Measurements from ENCODE around the gene SIVA1.

DNA sequence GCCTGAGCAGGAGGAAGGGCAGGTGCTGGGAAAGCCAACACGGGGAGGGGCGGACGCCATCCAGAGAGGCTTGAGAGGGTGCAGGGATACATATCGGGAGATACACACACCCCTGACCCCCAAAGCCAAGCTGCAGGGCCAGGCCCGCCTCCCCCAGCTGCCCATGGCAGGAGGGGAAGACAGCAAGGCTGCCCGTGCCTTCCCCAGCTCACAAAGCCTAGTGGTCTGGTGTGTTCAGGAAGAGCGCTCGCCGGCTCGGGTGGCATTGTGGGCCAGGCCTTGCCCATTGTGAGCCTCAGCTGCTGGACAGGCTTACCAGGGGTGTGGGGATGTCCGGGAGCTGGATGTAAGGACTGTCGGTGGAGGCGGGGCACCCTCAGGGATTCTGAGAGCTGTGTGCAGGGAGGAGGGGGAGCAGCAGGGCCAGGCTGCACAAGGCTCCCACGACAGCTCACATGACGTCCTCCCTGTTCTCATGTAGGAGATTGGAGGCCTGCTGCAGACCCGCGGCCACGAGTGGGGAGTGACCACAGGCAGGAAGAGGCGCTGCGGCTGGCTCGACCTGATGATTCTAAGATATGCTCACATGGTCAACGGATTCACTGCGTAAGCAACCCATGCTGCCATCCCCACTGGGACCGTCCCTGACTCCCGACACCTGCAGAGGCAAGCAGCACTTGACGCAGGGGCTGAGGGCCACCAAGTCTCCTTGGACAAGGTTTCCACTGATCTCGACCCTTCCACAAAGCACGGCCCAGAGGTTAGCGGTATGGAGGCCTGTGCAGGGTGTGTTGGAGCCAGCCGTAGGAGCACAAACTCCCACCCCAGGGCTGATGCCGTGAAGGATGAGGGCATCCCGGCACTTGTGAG lies 10.1 kb upstream of the SIVA1 start:
- TF ChIP-seq, protein P1, sequence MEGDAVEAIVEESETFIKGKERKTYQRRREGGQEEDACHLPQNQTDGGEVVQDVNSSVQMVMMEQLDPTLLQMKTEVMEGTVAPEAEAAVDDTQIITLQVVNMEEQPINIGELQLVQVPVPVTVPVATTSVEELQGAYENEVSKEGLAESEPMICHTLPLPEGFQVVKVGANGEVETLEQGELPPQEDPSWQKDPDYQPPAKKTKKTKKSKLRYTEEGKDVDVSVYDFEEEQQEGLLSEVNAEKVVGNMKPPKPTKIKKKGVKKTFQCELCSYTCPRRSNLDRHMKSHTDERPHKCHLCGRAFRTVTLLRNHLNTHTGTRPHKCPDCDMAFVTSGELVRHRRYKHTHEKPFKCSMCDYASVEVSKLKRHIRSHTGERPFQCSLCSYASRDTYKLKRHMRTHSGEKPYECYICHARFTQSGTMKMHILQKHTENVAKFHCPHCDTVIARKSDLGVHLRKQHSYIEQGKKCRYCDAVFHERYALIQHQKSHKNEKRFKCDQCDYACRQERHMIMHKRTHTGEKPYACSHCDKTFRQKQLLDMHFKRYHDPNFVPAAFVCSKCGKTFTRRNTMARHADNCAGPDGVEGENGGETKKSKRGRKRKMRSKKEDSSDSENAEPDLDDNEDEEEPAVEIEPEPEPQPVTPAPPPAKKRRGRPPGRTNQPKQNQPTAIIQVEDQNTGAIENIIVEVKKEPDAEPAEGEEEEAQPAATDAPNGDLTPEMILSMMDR (IDR thresholded peaks at IDR 0.05) = no peak
- TF ChIP-seq, protein P2, sequence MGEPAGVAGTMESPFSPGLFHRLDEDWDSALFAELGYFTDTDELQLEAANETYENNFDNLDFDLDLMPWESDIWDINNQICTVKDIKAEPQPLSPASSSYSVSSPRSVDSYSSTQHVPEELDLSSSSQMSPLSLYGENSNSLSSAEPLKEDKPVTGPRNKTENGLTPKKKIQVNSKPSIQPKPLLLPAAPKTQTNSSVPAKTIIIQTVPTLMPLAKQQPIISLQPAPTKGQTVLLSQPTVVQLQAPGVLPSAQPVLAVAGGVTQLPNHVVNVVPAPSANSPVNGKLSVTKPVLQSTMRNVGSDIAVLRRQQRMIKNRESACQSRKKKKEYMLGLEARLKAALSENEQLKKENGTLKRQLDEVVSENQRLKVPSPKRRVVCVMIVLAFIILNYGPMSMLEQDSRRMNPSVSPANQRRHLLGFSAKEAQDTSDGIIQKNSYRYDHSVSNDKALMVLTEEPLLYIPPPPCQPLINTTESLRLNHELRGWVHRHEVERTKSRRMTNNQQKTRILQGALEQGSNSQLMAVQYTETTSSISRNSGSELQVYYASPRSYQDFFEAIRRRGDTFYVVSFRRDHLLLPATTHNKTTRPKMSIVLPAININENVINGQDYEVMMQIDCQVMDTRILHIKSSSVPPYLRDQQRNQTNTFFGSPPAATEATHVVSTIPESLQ (CRISPR knock-in tag; IDR thresholded peaks at IDR 0.05) = no peak
- no peak for TF ChIP-seq NR2C2 (CRISPR knock-in tag; IDR thresholded peaks at IDR 0.05)
- TF ChIP-seq, protein P3, sequence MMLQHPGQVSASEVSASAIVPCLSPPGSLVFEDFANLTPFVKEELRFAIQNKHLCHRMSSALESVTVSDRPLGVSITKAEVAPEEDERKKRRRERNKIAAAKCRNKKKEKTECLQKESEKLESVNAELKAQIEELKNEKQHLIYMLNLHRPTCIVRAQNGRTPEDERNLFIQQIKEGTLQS (CRISPR knock-in tag; conservative IDR thresholded peaks at IDR 0.05) = no peak
- no peak for TF ChIP-seq ELF4 (CRISPR knock-in tag; IDR thresholded peaks at IDR 0.05; ENCODE audit: low read depth)
- TF ChIP-seq, protein P4, sequence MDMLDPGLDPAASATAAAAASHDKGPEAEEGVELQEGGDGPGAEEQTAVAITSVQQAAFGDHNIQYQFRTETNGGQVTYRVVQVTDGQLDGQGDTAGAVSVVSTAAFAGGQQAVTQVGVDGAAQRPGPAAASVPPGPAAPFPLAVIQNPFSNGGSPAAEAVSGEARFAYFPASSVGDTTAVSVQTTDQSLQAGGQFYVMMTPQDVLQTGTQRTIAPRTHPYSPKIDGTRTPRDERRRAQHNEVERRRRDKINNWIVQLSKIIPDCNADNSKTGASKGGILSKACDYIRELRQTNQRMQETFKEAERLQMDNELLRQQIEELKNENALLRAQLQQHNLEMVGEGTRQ (CRISPR knock-in tag; IDR thresholded peaks at IDR 0.05) = no peak
